ENCODE measurements around the gene SFMBT2. TPM values are rescaled to one million over a fixed set of nuclear protein-coding genes. Genes with fewer than 3 reads are reported as not detected.

The SFMBT2 gene
- total RNA-seq, 1 experiment from 2014 or later = not detected

DNA sequence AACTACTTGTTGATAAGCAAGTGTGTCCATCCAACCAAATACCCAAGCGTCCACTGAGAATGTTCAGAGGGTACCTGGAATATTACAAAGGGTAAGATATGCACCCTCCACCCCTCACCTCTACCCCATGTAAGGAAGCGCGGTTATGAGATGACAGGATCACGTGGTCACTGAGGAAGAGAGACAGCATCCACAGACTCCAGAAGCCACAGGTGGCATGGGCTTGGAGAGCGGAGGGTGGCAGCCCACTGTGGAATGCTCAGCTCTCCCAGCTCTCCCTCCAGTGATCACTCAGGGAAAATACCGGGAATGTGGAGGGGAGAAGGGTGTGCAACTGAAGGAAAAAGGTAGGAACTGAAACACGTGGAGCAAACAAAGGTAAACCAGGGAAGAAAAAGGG is 25.7 kb downstream of the SFMBT2 start:
- POLR2A ChIA-PET = no interaction called here
- Mint-ChIP-seq H3K27ac (ENCODE audit: unreplicated experiment) (no peak overlapping the region), H3K36me3 (ENCODE audit: insufficient read depth, unreplicated experiment) (no peaks in the 10 kb centered on the region), H3K27me3 (ENCODE audit: insufficient read depth, unreplicated experiment) (peaks cover 37% of the 10 kb centered on the region), H3K9me3 (ENCODE audit: unreplicated experiment) (no peaks in the 10 kb centered on the region), H3K4me3 (ENCODE audit: unreplicated experiment) (no peak overlapping the region), H3K4me1 (ENCODE audit: low read depth, unreplicated experiment) (no peaks in the 10 kb centered on the region)
- Histone ChIP-seq H3K4me3 (ENCODE audit: low read depth, low read length) (no peak overlapping the region), H3K36me3 (ENCODE audit: control insufficient read depth, insufficient read depth, low read length) (no peaks in the 10 kb centered on the region), H3K4me1 (no peaks in the 10 kb centered on the region), H3K9me3 (no peaks in the 10 kb centered on the region), H3K27me3 (replicated peaks; ENCODE audit: control insufficient read depth, insufficient read depth, low read length) (no peaks in the 10 kb centered on the region)
- CTCF ChIA-PET = no interaction called here
- BruUV-seq (replicated peaks) = no TSS peak
- DNase-seq = no peak
- intact Hi-C loops (cut with micrococcal nuclease; ENCODE audit: unreplicated experiment) = no loop called here
- TF ChIP-seq, protein P1, sequence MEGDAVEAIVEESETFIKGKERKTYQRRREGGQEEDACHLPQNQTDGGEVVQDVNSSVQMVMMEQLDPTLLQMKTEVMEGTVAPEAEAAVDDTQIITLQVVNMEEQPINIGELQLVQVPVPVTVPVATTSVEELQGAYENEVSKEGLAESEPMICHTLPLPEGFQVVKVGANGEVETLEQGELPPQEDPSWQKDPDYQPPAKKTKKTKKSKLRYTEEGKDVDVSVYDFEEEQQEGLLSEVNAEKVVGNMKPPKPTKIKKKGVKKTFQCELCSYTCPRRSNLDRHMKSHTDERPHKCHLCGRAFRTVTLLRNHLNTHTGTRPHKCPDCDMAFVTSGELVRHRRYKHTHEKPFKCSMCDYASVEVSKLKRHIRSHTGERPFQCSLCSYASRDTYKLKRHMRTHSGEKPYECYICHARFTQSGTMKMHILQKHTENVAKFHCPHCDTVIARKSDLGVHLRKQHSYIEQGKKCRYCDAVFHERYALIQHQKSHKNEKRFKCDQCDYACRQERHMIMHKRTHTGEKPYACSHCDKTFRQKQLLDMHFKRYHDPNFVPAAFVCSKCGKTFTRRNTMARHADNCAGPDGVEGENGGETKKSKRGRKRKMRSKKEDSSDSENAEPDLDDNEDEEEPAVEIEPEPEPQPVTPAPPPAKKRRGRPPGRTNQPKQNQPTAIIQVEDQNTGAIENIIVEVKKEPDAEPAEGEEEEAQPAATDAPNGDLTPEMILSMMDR (IDR thresholded peaks at IDR 0.05; ENCODE audit: insufficient read depth in 1 of 2, low read depth in 1 of 2, low read length in 1 of 2, severe bottlenecking in 1 of 2, unreplicated experiment in 1 of 2) = no peak

DNA sequence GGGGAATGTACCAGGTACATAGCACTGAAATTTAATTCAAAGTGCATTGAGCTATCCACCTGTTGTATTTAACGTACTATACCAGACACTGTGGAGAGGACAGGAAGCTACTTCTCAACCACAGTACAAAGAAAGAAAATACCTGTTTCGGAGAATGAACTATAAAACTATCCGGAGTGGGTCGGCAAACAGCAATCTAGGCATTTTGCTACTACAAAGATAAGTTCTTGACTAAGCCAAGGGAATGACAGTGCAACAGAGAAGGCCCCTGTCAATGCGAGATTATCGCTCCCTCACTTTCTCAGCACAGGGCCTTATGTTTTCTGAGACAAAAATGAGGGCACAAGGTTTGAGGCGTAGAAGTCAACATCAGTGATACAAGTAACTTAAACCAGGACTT is 27.4 kb downstream of the SFMBT2 start:
- no peak for DNase-seq

DNA sequence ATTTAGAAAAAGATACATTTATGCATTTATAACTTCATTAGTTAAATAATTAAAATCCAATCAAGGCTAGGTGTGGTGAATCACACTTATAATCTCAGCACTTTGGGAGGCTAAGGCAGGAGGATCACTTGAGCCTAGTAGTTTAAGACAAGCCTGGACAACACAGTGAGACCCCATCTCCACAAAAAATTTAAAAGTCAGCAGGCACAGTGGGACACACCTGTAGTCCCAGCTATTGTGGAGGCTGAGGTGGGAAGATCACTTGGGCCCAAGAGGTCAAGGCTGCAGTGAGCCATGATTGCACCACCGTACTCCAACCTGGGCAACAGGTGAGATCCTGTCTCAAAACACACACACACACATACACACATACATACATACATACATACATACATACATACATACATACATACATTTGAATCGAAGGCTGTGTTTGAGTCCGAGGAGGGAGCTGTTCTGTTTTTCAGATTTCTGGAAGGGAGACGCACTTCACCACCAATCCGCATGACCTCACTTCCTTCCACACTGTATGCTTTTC is 30.1 kb downstream of the SFMBT2 start:
- H3K27me3 Mint-ChIP-seq (ENCODE audit: insufficient read depth, unreplicated experiment) = peaks cover 18% of the 10 kb centered on the region
- Histone ChIP-seq H3K36me3 (ENCODE audit: control insufficient read depth, insufficient read depth, low read length) (no peaks in the 10 kb centered on the region), H3K9me3 (no peaks in the 10 kb centered on the region; the same call in 1 of the 2 replicates), H3K4me3 (ENCODE audit: low read depth, low read length) (no peak overlapping the region), H3K4me1 (no peaks in the 10 kb centered on the region), H3K27me3 (replicated peaks; ENCODE audit: control insufficient read depth, insufficient read depth, low read length) (no peaks in the 10 kb centered on the region)
- ChIA-PET CTCF (no interaction called here), POLR2A (no interaction called here)
- no peaks in the 10 kb centered on the region for H3K4me1 Mint-ChIP-seq (ENCODE audit: low read depth, unreplicated experiment)
- H3K9me3 Mint-ChIP-seq (ENCODE audit: unreplicated experiment) = peaks cover 9% of the 10 kb centered on the region
- intact Hi-C loops (cut with micrococcal nuclease; ENCODE audit: unreplicated experiment) = no loop called here
- H3K4me3 Mint-ChIP-seq (ENCODE audit: unreplicated experiment) = no peak overlapping the region
- TF ChIP-seq, protein P1 (IDR thresholded peaks at IDR 0.05; ENCODE audit: insufficient read depth in 1 of 2, low read depth in 1 of 2, low read length in 1 of 2, severe bottlenecking in 1 of 2, unreplicated experiment in 1 of 2) = no peak
- no peak for DNase-seq
- no peaks in the 10 kb centered on the region for H3K36me3 Mint-ChIP-seq (ENCODE audit: insufficient read depth, unreplicated experiment)
- BruUV-seq (replicated peaks) = no TSS peak
- no peak overlapping the region for H3K27ac Mint-ChIP-seq (ENCODE audit: unreplicated experiment)

More for the DNA sequence above, 27.4 kb downstream of the SFMBT2 start:
- H3K36me3 ChIP-seq (ENCODE audit: control insufficient read depth, insufficient read depth, low read length) = no peaks in the 10 kb centered on the region
- Mint-ChIP-seq H3K36me3 (ENCODE audit: insufficient read depth, unreplicated experiment) (no peaks in the 10 kb centered on the region), H3K9me3 (ENCODE audit: unreplicated experiment) (no peaks in the 10 kb centered on the region), H3K4me3 (ENCODE audit: unreplicated experiment) (no peak overlapping the region), H3K27me3 (ENCODE audit: insufficient read depth, unreplicated experiment) (peaks cover 29% of the 10 kb centered on the region), H3K4me1 (ENCODE audit: low read depth, unreplicated experiment) (no peaks in the 10 kb centered on the region), H3K27ac (ENCODE audit: unreplicated experiment) (no peak overlapping the region)
- H3K9me3 ChIP-seq = no peaks in the 10 kb centered on the region
- ChIA-PET POLR2A (no interaction called here), CTCF (no interaction called here)
- TF ChIP-seq, protein P1 (IDR thresholded peaks at IDR 0.05; ENCODE audit: insufficient read depth in 1 of 2, low read depth in 1 of 2, low read length in 1 of 2, severe bottlenecking in 1 of 2, unreplicated experiment in 1 of 2) = no peak
- H3K27me3 ChIP-seq (replicated peaks; ENCODE audit: control insufficient read depth, insufficient read depth, low read length) = no peaks in the 10 kb centered on the region
- H3K4me3 ChIP-seq (ENCODE audit: low read depth, low read length) = no peak overlapping the region
- BruUV-seq (replicated peaks) = no TSS peak
- H3K4me1 ChIP-seq = no peaks in the 10 kb centered on the region
- intact Hi-C loops (cut with micrococcal nuclease; ENCODE audit: unreplicated experiment) = no loop called here

All from Caco-2 (cell line).